Measurements from ENCODE around the gene EIF2B2.

- TF ChIP-seq, protein P1, sequence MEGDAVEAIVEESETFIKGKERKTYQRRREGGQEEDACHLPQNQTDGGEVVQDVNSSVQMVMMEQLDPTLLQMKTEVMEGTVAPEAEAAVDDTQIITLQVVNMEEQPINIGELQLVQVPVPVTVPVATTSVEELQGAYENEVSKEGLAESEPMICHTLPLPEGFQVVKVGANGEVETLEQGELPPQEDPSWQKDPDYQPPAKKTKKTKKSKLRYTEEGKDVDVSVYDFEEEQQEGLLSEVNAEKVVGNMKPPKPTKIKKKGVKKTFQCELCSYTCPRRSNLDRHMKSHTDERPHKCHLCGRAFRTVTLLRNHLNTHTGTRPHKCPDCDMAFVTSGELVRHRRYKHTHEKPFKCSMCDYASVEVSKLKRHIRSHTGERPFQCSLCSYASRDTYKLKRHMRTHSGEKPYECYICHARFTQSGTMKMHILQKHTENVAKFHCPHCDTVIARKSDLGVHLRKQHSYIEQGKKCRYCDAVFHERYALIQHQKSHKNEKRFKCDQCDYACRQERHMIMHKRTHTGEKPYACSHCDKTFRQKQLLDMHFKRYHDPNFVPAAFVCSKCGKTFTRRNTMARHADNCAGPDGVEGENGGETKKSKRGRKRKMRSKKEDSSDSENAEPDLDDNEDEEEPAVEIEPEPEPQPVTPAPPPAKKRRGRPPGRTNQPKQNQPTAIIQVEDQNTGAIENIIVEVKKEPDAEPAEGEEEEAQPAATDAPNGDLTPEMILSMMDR (conservative IDR thresholded peaks at IDR 0.05) = no peak
- TF ChIP-seq EZH2 (IDR thresholded peaks at IDR 0.05; ENCODE audit: low read depth) = no peak
Measured at GRCh38 chr14:74964787-74965485, 37.8 kb upstream of the EIF2B2 start.

All from PC-9 (cell line).